IPS-20b (cell line): ENCODE results near the gene SPNS2.

ENCODE experiments used
- H3K27ac ChIP-seq: one replicate; pipeline ENCODE4 v1.5.1; 2013; ENCODE audit warnings: low read length
- H3K27me3 ChIP-seq: 2 replicates; pipeline ENCODE4 v1.6.1; 2013; ENCODE audit warnings: mild to moderate bottlenecking, low read length, inconsistent platforms; ENCODE audit not compliant: insufficient read depth
- H3K36me3 ChIP-seq: 2 replicates; pipeline ENCODE4 v1.6.1; 2013; ENCODE audit warnings: low read depth, mild to moderate bottlenecking, inconsistent platforms, low read length, moderate library complexity; ENCODE audit not compliant: insufficient read depth
- H3K4me1 ChIP-seq: 2 replicates; pipeline ENCODE4 v1.6.1; 2013; ENCODE audit warnings: mild to moderate bottlenecking, control low read depth, inconsistent platforms, low read length, moderate library complexity; ENCODE audit not compliant: insufficient read depth
- H3K4me3 ChIP-seq: 2 replicates; pipeline ENCODE4 v1.5.1; 2013; ENCODE audit warnings: mild to moderate bottlenecking, low read length, inconsistent platforms
- H3K9ac ChIP-seq: 2 replicates; pipeline ENCODE4 v1.6.1; 2013; ENCODE audit warnings: low read depth, mild to moderate bottlenecking, inconsistent platforms, low read length, moderate library complexity
- H3K9me3 ChIP-seq: 2 replicates; pipeline ENCODE4 v1.6.1; 2013; ENCODE audit warnings: mild to moderate bottlenecking, low read depth, low read length, inconsistent platforms; ENCODE audit not compliant: insufficient read depth

SPNS2 gene

DNA sequence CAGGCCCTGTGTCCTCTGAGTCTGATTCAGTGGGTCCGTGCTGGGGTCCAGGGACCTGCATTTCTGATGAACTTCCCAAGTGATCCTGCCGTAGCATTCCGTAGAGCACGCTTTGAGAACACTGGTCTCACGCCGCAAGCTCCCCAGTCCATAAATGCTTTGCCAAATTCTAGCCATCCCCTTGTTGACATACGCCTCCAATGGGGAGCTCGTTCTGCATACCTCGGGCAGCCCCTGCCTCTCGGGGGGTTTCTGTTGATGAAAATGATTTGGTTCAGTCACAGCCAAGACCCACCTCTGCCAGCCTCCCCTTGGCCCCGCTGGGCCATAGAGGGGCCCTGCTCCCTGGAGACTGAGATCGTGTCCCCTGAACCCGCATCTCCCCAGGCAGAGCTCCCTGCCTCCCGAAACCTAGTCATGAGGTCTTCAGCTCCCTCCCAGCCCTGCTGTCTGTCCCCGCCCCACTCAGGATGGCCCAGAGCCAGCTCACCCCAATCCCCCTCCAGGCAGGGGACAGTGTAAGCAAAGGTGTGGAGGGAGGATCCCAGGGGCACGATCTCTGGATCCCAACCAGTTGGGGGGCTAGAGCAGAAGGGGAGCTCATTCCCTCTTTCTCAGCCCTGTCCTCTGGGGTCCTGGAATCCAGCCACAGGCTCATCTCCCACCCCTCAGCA is 16.2 kb upstream of the SPNS2 start:
- Histone ChIP-seq H3K9ac (no peak overlapping the region), H3K4me3 (no peak overlapping the region), H3K9me3 (no peaks in the 10 kb centered on the region), H3K27me3 (no peaks in the 10 kb centered on the region), H3K27ac (no peak overlapping the region), H3K36me3 (no peaks in the 10 kb centered on the region), H3K4me1 (peaks cover 3% of the 10 kb centered on the region; the same call in 1 of the 2 replicates)

DNA sequence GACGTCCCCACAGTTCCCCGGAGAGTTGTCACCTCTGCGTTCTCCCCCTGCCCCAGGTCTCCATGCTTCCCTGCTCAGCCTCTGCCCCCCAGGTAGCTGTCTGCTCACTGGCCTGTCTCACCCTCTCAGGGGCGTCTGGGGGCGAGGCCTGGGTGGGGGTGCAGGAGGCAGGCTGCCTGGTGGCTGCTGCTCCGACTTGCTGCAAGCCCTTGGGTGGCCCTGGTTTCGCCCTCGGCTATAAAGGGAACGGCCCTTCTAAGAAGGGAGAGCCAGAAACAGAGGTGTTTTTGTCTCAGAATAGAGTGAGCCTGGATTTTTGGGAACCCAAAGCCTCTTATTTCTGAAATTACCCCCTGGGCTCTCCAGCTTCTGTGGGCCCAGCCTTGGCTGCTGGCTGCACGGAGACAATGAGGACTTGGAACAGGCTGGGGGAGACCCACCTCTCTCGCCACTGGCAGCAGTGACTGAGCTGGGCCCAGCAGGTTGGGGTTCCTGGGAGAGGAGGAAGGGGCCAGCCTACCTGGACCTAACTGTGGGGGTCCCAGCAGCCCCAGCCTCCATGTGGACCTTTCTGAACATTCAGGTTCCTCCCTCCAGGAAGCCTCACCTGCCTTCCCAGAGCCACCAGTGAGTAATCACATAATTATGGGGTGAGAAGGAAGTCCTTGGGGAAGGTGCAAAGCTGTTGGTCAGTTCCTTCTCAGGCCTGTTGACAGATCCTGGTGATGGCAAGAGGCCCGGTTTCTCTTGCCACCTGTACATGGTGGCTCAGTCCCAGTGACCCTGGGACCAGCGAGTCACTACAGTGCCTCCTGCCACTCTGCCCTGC is 15.5 kb upstream of the SPNS2 start:
- Histone ChIP-seq H3K4me3 (no peak overlapping the region), H3K27me3 (no peaks in the 10 kb centered on the region), H3K9me3 (no peaks in the 10 kb centered on the region), H3K27ac (no peak overlapping the region), H3K4me1 (peaks cover 3% of the 10 kb centered on the region; the same call in 1 of the 2 replicates), H3K36me3 (no peaks in the 10 kb centered on the region), H3K9ac (no peak overlapping the region)

DNA sequence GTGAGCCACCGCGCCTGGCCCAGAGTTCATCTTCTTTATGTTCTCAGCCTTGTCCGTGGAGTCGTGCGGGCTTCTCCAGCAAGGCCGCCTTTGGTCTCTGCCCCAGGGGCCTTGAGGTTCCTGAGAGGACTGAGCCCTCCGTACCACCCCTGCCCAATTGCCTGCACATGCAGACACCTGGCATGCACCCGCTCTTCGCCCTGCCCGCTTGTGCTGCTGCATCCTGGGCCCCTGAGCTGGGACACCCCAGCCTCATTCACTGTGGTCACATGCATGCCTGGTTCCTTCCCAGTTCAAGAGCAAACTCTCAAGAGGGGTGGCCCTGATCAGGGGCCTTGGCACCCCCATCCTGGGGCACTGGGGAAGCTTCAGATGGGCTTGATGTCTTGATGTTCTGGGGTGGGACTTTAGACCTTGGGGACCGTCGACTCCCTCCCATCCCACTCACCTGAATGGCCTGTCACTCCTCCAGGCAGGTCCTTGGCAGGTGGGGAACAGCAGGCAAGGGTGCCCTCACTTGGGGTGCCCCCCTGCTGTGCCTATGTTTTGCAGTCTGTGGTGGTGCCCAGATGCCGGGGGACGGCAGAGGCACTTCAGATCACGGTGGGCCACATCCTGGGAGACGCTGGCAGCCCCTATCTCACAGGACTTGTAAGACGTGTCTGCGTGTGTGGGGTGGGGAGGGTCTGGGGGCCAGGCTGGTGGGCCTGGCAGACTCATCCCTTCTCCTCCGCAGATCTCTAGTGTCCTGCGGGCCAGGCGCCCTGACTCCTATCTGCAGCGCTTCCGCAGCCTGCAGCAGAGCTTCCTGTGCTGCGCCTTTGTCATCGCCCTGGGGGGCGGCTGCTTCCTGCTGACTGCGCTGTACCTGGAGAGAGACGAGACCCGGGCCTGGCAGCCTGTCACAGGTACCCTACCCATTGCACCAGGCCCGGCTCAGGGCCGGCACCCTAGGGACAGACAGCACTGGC is 12.7 kb upstream of the SPNS2 start:
- Histone ChIP-seq H3K9me3 (no peaks in the 10 kb centered on the region), H3K4me3 (no peak overlapping the region), H3K36me3 (no peaks in the 10 kb centered on the region), H3K27me3 (no peaks in the 10 kb centered on the region), H3K9ac (no peak overlapping the region), H3K4me1 (peaks cover under 1% of the 10 kb centered on the region; the same call in 1 of the 2 replicates), H3K27ac (no peak overlapping the region)

DNA sequence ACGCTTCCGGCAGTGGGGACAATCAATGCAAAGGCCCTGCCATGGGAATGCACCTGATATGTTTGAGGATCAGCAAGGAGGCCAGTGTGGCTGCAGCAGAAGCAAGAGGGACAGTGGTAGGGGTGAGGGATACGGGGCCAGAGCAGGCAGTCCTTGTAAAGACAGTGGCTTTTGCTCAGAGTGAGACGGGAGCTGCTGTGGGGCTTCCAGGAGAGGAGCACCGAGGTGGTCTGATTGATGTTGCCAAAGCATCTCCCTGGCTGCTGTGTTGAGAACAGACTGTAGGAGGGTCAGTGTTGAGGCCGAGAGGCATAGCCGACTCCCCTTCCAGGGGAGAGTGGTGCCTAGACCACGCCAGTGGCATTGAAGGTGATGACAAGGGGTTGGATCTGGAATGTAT is 11.4 kb upstream of the SPNS2 start:
- Histone ChIP-seq H3K27ac (no peak overlapping the region), H3K27me3 (no peaks in the 10 kb centered on the region), H3K9me3 (no peaks in the 10 kb centered on the region), H3K4me3 (no peak overlapping the region), H3K36me3 (no peaks in the 10 kb centered on the region), H3K4me1 (no peaks in the 10 kb centered on the region), H3K9ac (no peak overlapping the region)

DNA sequence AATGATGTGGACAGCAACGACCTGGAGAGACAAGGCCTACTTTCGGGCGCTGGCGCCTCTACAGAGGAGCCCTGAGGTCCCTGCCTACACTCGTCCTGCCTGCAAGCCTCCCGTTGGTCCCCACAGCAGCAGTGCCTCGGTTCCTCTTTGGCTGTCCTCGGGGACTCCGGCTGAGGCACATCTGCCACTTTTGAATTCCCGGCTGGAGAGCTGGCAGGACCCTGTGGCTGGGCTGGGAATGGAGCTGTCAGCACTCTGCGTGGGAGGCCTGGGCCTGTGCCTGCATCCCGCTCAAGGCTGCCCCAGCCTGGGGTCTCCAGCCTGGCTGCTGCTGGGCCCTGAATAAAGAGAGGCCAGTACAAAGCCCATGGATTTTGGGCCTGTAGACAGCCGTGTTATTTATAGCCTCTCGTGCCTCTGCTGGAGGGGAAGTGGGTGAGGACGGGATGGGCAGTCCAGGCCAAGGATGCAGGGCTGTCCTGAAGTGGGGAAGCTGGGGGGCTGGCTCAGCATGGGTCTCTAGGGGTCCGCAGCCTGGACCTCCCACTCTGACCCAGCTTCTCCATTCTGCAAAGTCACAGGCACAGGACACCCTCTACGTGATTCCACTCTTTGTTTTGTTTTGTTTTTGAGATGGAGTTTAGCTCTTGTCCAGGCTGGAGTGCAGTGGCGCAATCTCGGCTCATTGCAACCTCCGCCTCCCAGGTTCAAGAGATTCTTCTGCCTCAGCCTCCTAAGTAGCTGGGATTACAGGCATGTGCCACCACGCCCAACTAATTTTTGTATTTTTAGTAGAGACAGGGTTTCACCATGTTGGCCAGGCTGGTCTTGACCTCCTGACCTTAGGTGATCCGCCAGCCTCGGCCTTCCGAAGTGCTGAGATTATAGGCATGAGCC is 10.6 kb upstream of the SPNS2 start:
- H3K9ac ChIP-seq: no peak overlapping the region
- H3K4me1 ChIP-seq: no peaks in the 10 kb centered on the region
- no peaks in the 10 kb centered on the region for H3K27me3 ChIP-seq
- no peaks in the 10 kb centered on the region for H3K36me3 ChIP-seq
- no peaks in the 10 kb centered on the region for H3K9me3 ChIP-seq
- no peak overlapping the region for H3K27ac ChIP-seq
- no peak overlapping the region for H3K4me3 ChIP-seq

DNA sequence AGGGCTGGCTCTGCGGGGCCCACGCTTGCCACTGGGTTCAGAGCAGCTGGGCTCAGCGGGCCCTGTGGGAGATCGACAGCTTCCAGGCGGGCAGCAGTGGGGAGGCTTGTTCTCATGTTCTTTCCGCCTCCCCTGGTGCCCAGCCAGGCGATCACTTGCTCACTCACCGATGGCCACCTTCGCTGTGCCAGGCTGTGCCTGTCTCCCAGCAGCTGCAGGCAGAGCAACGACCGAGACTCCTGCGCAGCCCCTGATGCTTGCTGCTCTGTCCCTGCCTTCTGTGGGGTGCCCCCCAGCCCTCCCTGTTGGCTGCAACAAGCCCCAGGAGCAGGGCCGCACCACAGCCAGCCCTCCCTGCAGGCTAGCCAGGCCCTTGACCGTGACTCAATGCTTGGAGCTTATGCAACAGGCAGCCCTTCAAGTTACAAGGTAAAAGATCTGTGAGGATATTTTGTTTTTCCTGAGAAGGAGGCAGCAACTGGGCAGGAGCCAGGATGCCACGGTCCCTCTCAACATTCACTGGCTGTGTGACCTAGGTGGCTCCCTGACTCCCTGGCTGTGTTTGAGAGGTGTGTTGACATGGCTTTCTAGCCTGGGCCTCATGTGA is 9.6 kb upstream of the SPNS2 start:
- H3K27me3 ChIP-seq: no peaks in the 10 kb centered on the region
- H3K4me1 ChIP-seq: no peaks in the 10 kb centered on the region
- H3K9ac ChIP-seq: no peak overlapping the region
- no peak overlapping the region for H3K27ac ChIP-seq
- H3K4me3 ChIP-seq: no peak overlapping the region
- no peaks in the 10 kb centered on the region for H3K9me3 ChIP-seq
- H3K36me3 ChIP-seq: no peaks in the 10 kb centered on the region

DNA sequence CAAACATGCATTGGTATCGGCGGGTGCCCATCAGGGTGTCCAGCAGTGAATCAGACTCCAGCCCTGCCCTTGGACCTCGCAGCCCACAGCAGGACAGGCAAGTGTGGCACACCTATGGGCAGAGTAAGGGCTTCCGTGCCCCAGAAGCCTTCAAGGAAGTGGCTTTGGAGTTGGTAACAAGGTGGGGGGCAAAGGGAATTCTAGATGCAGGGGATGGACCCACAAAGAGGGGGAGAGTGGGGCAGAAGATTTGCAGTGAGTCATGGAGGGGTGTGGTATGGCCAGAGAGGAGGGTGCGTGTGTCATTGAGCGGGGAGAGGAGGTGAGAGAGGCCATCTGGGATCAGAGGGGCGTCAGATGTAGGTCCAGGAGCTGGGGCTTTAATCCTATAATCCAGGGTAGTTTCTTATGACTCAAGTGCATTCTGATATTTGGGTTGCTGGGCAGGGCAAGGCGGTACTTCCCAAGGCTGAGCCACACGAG is 8.5 kb upstream of the SPNS2 start:
- H3K27ac ChIP-seq: no peak overlapping the region
- no peaks in the 10 kb centered on the region for H3K27me3 ChIP-seq
- no peaks in the 10 kb centered on the region for H3K36me3 ChIP-seq
- H3K9me3 ChIP-seq: no peaks in the 10 kb centered on the region
- no peak overlapping the region for H3K9ac ChIP-seq
- H3K4me3 ChIP-seq: no peak overlapping the region
- no peaks in the 10 kb centered on the region for H3K4me1 ChIP-seq

DNA sequence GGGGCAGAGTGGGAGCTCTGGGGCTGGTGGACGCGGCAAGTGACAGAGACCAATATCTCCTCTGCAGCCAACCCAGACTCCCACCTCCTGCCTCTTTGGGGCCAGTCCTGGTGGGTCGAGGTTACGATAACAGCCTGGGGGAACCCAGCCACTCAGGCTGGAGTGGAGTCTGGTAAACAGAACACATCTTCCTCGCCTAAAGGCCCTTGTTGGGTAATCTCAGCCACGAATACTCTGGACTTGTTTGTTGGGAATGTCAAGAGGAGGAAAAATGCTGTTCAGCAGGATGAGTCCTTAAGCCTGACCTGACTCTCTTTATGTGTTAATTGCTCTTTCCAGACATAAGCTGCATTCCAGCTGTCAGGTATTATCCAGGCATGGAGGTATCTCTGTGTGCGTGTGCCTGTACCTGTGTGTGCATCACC is 8.0 kb upstream of the SPNS2 start:
- H3K36me3 ChIP-seq: no peaks in the 10 kb centered on the region
- peaks cover 2% of the 10 kb centered on the region; the same call in 1 of the 2 replicates for H3K27me3 ChIP-seq
- H3K4me3 ChIP-seq: no peak overlapping the region
- no peak overlapping the region for H3K27ac ChIP-seq
- no peaks in the 10 kb centered on the region for H3K9me3 ChIP-seq
- H3K9ac ChIP-seq: no peak overlapping the region
- H3K4me1 ChIP-seq: no peaks in the 10 kb centered on the region

DNA sequence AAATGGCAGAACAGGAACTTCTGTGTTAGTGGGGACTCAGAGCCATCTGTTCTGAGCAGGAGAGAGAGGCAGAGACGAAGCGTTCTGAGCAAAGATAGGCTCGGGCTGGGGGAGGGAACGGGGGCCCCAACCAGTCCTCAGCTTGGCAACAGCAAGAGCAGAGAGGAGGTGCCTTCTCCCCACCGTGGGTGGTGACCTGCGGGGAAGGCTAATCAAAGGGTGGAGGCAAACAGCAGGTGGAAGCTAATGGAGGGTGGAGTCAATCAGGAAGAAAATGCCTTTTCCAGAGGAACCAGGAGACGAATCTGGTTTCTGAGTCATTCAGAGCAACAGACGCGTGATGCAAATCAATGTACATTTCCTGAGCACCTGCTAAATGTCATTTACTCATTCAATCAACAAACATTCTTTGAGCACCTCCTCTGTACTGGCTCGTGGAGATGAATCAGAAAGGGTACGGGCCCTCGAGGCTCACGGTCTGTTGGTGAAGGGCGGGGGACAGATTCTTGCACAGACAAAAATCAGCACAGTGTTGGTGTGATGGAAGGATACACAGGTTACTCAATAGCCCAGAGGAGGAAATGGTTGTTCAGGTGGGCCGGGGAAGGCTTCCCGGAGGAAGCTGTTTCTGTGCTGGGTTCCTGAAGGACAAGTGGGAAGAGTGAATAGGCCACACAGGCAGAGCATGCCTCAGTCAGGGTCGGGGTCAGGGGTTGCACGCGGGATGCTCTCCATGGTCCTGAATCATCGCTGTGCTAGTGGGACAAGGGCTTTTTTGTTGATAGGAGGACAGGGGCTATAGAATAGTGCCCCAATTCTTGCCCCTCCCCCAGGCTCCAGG is 5.7 kb upstream of the SPNS2 start:
- Histone ChIP-seq H3K4me3 (no peak overlapping the region), H3K27me3 (peaks cover 21% of the 10 kb centered on the region), H3K36me3 (no peaks in the 10 kb centered on the region), H3K27ac (no peak overlapping the region), H3K9me3 (no peaks in the 10 kb centered on the region), H3K9ac (no peak overlapping the region), H3K4me1 (no peaks in the 10 kb centered on the region)
